GM18858 (cell line): ENCODE results near the gene DARS1.
"Not testable (repeated sequence)": the region's sequence is repeated elsewhere in the genome, so short reads cannot be mapped to it uniquely, and the experiment has no call there.

Experiments
- ATAC-seq: cut with Tn5 transposase; IDR thresholded peaks from one replicate; pipeline ENCODE4 v1.9.1; 2021; ENCODE audit not compliant: unreplicated experiment

The DARS1 gene

DNA sequence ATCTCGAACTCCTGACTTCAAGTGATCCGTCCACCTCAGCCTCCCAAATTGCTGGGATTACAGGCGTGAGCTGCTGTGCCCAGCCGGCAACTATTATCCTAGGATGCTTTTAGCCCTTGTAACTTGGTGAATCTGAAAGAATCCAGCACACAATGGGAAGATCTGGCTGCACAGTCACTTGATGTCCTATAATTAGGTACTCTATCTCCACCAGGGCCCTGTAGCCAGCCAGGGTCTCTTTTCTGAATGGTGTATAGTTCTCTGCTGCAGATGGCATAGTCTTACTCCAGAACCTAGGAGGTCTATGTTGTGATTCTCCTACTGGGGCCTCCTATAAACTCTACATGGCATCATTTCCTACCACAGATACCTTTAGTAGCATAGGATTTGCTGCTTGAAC is 95.3 kb downstream of the DARS1 start:
- ATAC-seq: no peak

DNA sequence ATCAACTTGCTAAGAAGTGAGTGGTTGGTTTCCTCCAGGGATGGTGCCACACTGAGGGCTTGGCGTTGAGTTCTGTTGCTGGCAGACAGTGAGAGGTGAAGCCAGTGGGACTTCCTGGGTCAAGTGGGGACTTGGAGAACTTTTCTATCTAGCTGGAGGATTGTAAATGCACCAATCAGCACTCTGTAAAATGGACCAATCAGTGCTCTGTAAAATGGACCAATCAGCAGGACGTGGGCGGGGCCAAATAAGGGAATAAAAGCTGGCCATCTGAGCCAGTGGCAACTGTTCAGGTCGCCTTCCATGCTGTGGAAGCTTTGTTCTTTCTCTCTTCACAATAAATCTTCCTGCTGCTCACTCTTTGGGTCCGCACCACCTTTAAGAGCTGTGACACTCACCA is 96.8 kb downstream of the DARS1 start:
- ATAC-seq: not testable (repeated sequence)

DNA sequence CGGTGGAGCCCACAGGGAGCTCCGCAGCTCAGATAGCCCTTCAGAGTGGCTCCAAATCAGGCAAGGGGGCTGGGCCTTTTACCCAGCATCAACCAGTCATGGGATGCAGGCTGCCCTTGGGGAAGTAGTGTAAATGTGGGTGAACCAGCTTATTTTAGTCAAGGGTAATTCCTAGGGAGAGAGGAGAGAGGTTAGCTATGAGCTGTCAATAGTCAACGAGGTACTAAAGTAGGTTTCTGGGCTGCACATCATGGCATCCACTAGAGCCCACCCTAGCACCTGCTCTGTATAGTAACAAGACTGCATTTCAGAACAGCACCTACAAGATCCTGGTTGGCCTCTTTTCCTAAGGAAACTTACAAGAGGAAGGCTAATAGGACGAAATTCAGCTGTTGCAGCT is 99.7 kb downstream of the DARS1 start:
- ATAC-seq: no peak

DNA sequence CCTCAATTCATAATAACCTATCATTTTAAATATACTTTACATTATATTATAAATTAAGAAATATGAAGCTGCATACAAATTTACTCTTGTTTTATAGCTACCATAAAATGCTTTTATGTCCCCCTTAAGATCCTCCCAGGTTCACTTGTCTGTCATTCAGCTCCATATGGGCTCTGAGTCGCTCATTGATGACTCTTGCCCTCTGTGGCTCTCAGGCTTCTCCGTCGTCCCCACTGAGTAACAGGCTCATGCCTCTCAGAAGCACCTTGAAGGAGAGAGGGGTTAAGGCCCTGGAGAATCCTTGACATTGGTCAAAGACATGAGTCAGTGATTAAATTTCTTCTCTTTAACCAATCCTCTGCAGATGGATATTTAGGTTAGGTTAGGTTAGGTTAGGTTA is 103.0 kb downstream of the DARS1 start:
- no peak for ATAC-seq

DNA sequence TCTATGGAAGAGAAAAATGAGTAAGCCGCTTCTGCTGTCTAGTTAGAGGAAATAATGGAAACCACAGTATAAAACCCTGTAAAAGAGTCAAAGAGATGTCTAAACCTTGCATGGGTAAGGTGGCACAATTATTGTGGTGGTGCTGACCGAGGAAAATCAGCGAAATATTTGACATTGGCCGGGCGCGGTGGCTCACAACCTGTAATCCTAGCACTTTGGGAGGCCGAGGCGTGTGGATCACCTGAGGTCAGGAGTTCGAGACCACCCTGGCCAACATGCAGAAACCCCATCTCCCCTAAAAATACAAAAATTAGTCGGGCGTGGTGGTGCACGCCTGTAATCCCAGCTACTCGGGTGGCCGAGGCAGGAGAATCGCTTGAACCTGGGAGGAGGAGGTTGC is 108.7 kb downstream of the DARS1 start:
- ATAC-seq: not testable (repeated sequence)

DNA sequence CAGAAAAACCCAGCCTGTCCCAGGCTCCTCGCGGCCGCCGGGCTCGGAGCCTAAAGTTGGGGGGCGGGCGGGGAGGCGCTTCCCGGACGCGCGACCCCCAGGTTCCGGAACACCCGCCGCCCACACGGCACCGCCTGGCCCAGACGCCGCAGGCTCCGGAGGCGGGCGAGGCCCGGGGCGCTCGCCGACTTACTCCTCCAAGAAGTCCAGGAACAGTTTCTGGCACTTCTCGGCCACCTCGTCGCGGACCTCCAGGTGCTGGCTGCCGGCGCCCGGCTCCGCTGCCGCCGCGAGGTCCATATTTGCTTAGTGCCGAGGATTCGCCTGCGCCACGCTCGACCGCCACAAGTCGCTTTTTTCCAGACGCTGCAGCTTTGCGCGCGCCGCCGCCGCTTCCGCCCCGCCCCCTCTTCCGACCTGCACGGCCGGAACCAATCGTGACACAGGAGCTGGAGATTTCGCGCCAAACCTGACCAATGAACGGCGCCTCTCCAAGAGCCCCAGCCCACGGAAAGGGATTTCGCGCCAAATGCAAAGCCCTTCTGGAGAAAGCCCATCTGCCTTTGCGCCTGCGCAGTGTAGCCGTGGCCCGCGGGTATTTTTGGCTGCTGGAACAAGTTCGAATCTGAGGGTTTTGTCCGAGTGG is 109.2 kb downstream of the DARS1 start, which contains the start of gene MCM6:
Gene MCM6 (minus strand): TSS at position 378 of the 646 bp plus-strand sequence. CDS start 78 bp downstream, at position 300.
- peak; percentile 79 for ATAC-seq

DNA sequence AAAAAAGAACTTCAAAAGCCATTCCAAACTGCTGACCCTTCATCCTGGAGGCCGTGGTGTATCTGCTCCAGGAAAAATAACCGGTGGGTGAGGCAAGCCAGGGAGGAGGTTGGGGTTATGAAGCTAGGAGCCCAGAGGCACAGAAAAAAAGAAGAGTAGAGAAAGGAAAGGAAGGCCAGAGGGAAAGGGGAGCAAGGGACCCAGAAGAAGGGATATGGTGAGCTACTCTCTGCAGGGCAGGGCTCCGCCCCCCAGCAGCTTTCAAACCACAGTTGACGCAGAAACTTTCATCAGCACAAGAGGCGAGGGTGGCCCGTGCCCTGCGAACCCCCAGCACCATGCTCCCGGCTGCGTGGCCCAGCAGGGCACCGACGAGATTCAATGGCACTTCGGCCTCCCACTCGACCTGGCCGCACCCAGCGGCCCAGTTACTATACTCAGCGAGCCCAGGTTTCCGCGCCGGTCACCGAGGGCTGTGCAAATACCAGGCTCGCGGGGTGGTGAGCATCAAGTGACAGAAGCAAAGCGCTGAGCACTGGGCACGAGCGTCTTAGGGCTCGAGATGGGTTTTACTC is 109.8 kb downstream of the DARS1 start:
- ATAC-seq: peak; percentile 41

DNA sequence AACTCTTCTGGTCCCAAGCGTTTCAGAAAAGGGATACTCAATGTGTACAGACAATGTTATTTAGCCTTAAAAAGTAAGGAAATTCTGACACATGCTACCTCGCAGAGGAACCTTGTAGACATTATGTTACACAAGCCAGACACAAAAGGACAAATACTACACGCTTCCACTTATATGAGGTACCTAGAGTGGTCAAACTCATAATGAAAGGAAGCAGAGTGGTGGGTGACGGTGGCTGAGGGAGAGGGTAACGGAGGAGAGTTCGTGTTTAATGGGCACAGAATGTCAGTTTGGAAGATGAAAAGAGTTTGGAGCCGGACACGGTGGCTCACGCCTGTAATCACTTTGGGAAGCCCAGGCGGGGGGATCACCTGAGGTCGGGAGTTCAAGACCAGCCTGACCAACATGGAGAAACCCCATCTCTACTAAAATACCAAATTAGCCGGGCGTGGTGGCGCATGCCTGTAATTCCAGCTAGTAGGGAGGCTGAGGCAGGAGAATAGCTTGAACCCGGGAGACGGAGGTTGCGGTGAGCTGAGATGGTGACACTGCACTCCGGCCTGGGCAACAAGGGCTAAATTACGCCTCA is 110.6 kb downstream of the DARS1 start:
- no peak for ATAC-seq

DNA sequence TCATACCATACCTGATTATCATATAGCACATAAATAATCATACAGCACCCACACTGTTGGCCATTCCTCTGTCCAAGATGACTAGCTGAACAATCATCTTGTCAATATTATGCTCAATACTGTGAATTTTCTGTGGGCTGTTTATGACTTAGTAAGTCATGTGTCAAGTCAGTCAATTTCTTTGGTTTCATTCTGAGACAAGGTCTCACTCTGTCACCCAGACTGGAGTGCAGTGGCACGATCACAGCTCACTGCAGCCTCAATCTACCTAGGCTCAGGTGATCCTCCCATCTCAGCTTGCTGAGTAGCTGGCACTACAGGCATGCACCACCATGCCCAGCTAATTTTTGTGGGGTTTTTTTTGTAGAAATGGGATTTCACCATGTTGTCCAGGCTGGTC is 114.9 kb downstream of the DARS1 start:
- ATAC-seq: peak; percentile 76

DNA sequence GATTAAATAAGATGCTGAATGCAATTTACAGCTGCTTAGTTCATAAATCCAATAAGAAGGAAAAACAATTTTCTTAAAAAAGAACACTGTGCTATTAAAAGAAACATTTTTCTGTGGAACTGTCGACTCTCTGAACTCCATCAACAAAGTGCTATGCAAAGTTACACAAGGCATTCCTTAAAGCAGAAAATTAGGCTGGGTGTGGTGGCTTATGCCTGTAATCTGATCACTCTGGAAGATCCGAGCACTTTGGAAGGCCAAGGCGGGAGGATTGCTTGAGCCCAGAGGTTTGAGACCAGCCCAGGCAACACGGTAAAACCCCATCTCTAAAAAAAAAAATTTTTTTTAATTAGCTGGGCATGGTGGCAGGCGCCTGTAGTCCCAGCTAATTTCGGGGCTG is 122.2 kb downstream of the DARS1 start:
- ATAC-seq: no peak

DNA sequence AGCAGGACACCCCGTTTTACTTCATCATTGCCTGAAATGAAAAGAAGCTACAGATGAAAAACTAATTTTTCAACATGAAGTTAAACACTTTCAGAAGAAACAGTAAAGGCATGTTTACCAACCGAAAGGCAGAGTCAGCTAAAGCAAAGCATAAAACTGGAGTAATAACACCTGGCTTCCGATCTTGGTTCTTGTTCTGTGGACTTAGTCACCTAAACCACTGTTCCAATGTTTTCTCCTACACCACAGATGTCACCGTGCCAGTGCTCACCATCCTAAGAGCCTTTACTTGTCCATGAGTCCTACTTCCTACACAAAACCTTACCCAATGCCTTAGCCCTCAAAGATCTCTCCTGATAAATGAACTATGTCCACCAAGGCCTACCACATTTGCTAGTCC is 122.7 kb downstream of the DARS1 start:
- ATAC-seq: no peak
